Measurements from ENCODE around the gene FAM151A.

- TF ChIP-seq CTCF (IDR thresholded peaks at IDR 0.05; ENCODE audit: insufficient read depth, low read length, poor library complexity, severe bottlenecking): no peak
- no peak for TF ChIP-seq EZH2phosphoT487 (conservative IDR thresholded peaks at IDR 0.05; ENCODE audit: low read length)
These were observed 18.6 kb downstream of the FAM151A start for GRCh38 chr1:54604572-54605370.
